Measurements from ENCODE around the gene UNK. TPM values are rescaled to one million over a fixed set of nuclear protein-coding genes. Genes with fewer than 3 reads are reported as not detected.

Gene UNK
- total and polyA plus RNA-seq, 2 of the 13 experiments (the other 11 are each of a cell fraction or from before 2014, with no cell fraction given), result 31.6 to 33.0 TPM

DNA sequence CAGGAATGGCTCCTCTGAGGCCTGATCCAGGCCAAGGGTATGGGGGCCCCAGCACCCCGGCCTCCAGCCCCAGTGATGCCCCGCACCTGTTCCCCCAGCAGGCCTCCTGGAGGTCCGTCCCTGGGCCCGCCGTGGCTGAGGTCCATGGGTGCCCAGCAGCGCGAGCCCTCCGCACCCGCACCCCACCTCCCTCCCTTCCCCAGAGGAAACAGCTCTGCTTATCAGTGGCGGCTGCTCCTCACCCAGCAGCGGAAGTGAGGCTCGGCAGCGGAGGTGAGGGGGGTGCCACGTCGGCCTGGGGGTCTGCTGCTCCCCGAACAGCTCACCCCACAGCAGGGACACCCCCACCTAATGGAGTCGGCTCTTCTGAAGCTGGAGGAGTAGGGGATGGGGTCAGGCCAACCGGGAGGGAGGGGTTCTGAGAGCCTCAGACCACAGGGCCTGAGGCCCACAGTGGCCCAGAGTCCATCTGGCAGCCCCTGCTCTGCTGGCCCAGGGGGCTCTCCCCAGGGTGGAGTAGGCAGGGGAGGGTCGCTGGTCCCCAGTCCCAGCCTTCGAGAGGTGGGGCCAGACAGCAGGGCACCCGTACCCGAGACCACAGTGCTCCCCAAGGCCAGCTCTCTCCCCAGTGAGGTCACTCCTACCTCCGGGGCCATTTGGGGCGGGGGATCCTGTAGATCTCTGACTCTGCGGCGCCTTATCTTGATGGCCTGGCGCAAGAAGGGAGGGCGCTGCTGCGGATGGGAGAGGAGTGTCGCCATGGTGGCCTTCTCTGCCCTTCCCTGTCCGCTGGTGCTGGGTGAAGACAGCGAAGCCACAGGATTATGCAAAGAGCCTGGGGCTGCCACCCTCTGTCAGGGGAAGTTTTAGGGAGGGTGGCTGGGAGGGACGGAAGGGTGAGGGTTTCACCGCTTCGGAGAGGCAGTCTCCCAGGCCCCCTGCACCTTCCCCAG, 59.2 kb downstream of the UNK start, which contains the start of gene UNC13D (continued):
- TF ChIP-seq, protein P1, sequence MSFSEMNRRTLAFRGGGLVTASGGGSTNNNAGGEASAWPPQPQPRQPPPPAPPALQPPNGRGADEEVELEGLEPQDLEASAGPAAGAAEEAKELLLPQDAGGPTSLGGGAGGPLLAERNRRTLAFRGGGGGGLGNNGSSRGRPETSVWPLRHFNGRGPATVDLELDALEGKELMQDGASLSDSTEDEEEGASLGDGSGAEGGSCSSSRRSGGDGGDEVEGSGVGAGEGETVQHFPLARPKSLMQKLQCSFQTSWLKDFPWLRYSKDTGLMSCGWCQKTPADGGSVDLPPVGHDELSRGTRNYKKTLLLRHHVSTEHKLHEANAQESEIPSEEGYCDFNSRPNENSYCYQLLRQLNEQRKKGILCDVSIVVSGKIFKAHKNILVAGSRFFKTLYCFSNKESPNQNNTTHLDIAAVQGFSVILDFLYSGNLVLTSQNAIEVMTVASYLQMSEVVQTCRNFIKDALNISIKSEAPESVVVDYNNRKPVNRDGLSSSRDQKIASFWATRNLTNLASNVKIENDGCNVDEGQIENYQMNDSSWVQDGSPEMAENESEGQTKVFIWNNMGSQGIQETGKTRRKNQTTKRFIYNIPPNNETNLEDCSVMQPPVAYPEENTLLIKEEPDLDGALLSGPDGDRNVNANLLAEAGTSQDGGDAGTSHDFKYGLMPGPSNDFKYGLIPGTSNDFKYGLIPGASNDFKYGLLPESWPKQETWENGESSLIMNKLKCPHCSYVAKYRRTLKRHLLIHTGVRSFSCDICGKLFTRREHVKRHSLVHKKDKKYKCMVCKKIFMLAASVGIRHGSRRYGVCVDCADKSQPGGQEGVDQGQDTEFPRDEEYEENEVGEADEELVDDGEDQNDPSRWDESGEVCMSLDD (CRISPR knock-in tag; IDR thresholded peaks at IDR 0.05; ENCODE audit: borderline replicate concordance), result peak; percentile 81; the same call in 1 of the 2 replicates
- TF ChIP-seq, protein P2, sequence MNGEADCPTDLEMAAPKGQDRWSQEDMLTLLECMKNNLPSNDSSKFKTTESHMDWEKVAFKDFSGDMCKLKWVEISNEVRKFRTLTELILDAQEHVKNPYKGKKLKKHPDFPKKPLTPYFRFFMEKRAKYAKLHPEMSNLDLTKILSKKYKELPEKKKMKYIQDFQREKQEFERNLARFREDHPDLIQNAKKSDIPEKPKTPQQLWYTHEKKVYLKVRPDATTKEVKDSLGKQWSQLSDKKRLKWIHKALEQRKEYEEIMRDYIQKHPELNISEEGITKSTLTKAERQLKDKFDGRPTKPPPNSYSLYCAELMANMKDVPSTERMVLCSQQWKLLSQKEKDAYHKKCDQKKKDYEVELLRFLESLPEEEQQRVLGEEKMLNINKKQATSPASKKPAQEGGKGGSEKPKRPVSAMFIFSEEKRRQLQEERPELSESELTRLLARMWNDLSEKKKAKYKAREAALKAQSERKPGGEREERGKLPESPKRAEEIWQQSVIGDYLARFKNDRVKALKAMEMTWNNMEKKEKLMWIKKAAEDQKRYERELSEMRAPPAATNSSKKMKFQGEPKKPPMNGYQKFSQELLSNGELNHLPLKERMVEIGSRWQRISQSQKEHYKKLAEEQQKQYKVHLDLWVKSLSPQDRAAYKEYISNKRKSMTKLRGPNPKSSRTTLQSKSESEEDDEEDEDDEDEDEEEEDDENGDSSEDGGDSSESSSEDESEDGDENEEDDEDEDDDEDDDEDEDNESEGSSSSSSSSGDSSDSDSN (CRISPR knock-in tag; IDR thresholded peaks at IDR 0.05), result peak; percentile 77
- TF ChIP-seq, protein P3, sequence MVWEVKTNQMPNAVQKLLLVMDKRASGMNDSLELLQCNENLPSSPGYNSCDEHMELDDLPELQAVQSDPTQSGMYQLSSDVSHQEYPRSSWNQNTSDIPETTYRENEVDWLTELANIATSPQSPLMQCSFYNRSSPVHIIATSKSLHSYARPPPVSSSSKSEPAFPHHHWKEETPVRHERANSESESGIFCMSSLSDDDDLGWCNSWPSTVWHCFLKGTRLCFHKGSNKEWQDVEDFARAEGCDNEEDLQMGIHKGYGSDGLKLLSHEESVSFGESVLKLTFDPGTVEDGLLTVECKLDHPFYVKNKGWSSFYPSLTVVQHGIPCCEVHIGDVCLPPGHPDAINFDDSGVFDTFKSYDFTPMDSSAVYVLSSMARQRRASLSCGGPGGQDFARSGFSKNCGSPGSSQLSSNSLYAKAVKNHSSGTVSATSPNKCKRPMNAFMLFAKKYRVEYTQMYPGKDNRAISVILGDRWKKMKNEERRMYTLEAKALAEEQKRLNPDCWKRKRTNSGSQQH (CRISPR knock-in tag; IDR thresholded peaks at IDR 0.05; ENCODE audit: low read depth), result no peak
- no peak for TF ChIP-seq NKX3-1 (CRISPR knock-in tag; IDR thresholded peaks at IDR 0.05)
- TF ChIP-seq ZNF563 (CRISPR knock-in tag; IDR thresholded peaks at IDR 0.05), result no peak; the same call in 1 of the 2 replicates
- TF ChIP-seq, protein P4, sequence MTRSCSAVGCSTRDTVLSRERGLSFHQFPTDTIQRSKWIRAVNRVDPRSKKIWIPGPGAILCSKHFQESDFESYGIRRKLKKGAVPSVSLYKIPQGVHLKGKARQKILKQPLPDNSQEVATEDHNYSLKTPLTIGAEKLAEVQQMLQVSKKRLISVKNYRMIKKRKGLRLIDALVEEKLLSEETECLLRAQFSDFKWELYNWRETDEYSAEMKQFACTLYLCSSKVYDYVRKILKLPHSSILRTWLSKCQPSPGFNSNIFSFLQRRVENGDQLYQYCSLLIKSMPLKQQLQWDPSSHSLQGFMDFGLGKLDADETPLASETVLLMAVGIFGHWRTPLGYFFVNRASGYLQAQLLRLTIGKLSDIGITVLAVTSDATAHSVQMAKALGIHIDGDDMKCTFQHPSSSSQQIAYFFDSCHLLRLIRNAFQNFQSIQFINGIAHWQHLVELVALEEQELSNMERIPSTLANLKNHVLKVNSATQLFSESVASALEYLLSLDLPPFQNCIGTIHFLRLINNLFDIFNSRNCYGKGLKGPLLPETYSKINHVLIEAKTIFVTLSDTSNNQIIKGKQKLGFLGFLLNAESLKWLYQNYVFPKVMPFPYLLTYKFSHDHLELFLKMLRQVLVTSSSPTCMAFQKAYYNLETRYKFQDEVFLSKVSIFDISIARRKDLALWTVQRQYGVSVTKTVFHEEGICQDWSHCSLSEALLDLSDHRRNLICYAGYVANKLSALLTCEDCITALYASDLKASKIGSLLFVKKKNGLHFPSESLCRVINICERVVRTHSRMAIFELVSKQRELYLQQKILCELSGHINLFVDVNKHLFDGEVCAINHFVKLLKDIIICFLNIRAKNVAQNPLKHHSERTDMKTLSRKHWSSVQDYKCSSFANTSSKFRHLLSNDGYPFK (CRISPR knock-in tag; IDR thresholded peaks at IDR 0.05; ENCODE audit: borderline replicate concordance), result peak; percentile 73; the same call in 1 of the 2 replicates
- no peak for TF ChIP-seq PHF5A (CRISPR knock-in tag; IDR thresholded peaks at IDR 0.05; ENCODE audit: low read depth, unreplicated experiment)
- TF ChIP-seq, protein P5, sequence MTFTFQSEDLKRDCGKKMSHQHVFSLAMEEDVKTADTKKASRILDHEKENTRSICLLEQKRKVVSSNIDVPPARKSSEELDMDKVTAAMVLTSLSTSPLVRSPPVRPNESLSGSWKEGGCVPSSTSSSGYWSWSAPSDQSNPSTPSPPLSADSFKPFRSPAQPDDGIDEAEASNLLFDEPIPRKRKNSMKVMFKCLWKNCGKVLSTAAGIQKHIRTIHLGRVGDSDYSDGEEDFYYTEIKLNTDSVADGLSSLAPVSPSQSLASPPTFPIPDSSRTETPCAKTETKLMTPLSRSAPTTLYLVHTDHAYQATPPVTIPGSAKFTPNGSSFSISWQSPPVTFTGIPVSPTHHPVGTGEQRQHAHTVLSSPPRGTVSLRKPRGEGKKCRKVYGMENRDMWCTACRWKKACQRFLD (CRISPR knock-in tag; IDR thresholded peaks at IDR 0.05; ENCODE audit: borderline replicate concordance), result 0 out of 2 replicates have a peak, but pooled peaks have one; percentile 18
- 0 out of 2 replicates have a peak, but pooled peaks have one; percentile 24 for TF ChIP-seq ZNF160 (CRISPR knock-in tag; IDR thresholded peaks at IDR 0.05)
- 0 out of 2 replicates have a peak, but pooled peaks have one; percentile 24 for TF ChIP-seq IRF2 (CRISPR knock-in tag; IDR thresholded peaks at IDR 0.05)
- TF ChIP-seq BRD4 (CRISPR knock-in tag; IDR thresholded peaks at IDR 0.05), result 0 out of 2 replicates have a peak, but pooled peaks have one; percentile 56
- no peak for TF ChIP-seq YY1 (IDR thresholded peaks at IDR 0.05; ENCODE audit: insufficient read depth, insufficient replicate concordance, low read depth, low read length)
- peak; percentile 48 for TF ChIP-seq GATA4 (IDR thresholded peaks at IDR 0.05; ENCODE audit: borderline replicate concordance, low read depth)
- peak; percentile 69; the same call in 1 of the 2 replicates for TF ChIP-seq ZNF343 (CRISPR knock-in tag; IDR thresholded peaks at IDR 0.05)
- TF ChIP-seq ZNF788 (CRISPR knock-in tag; IDR thresholded peaks at IDR 0.05; ENCODE audit: borderline replicate concordance), result peak; percentile 90

Data from HepG2 (cell line).